ENCODE data around the gene EMD. TPM values are rescaled to one million over a fixed set of nuclear protein-coding genes. Genes with fewer than 3 reads are reported as not detected.

The EMD gene
- total and polyA plus RNA-seq, 2 of the 13 experiments (the other 11 are each of a cell fraction or from before 2014, with no cell fraction given): 14.5 to 14.9 TPM

GRCh38 chrX:154428176-154429171, 49.4 kb downstream of the EMD start, which contains the start of gene ATP6AP1 (continued):
- no peak for TF ChIP-seq ZNF276 (CRISPR knock-in tag; IDR thresholded peaks at IDR 0.05; ENCODE audit: low read depth)
- TF ChIP-seq ZNF773 (CRISPR knock-in tag; IDR thresholded peaks at IDR 0.05; ENCODE audit: borderline replicate concordance): no peak
- TF ChIP-seq ZNF136 (CRISPR knock-in tag; IDR thresholded peaks at IDR 0.05; ENCODE audit: low read depth): no peak
- peak; percentile 47; the same call in 1 of the 2 replicates for TF ChIP-seq USF2 (IDR thresholded peaks at IDR 0.05; ENCODE audit: low read depth, low read length)
- TF ChIP-seq USF2 (CRISPR knock-in tag; IDR thresholded peaks at IDR 0.05; ENCODE audit: borderline replicate concordance): peak; percentile 83
- TF ChIP-seq TCF7L2 (IDR thresholded peaks at IDR 0.05; ENCODE audit: low read depth, low read length): no peak
- 0 out of 2 replicates have a peak, but pooled peaks have one; percentile 78 for TF ChIP-seq PBX3 (CRISPR knock-in tag; IDR thresholded peaks at IDR 0.05; ENCODE audit: borderline replicate concordance)
- TF ChIP-seq ZNF605 (CRISPR knock-in tag; IDR thresholded peaks at IDR 0.05): no peak
- TF ChIP-seq ZBTB38 (CRISPR knock-in tag; IDR thresholded peaks at IDR 0.05): peak; percentile 59; the same call in 1 of the 2 replicates
- TF ChIP-seq DRAP1 (CRISPR knock-in tag; IDR thresholded peaks at IDR 0.05): peak; percentile 65
- TF ChIP-seq ZNF780A (CRISPR knock-in tag; IDR thresholded peaks at IDR 0.05): no peak
- TF ChIP-seq NFYC (CRISPR knock-in tag; IDR thresholded peaks at IDR 0.05): peak; percentile 97
- no peak for TF ChIP-seq CSRNP1 (CRISPR knock-in tag; IDR thresholded peaks at IDR 0.05)
- peak; percentile 71 for TF ChIP-seq ASH2L (IDR thresholded peaks at IDR 0.05; ENCODE audit: insufficient read length, low read depth, low read length)
- no peak for TF ChIP-seq ZSCAN22 (CRISPR knock-in tag; IDR thresholded peaks at IDR 0.05)
- TF ChIP-seq POGK (CRISPR knock-in tag; conservative IDR thresholded peaks at IDR 0.05): peak; percentile 49; the same call in 1 of the 2 replicates
- TF ChIP-seq PHF21A (CRISPR knock-in tag; IDR thresholded peaks at IDR 0.05): peak; percentile 62; the same call in 1 of the 2 replicates
- no peak for TF ChIP-seq TBL1XR1 (IDR thresholded peaks at IDR 0.05; ENCODE audit: borderline replicate concordance, low read length, partially characterized antibody)
